Lower lobe of right lung (tissue), 2 donors: Measurements from ENCODE around the gene PNO1. TPM values are rescaled to one million over a fixed set of nuclear protein-coding genes. Genes with fewer than 3 reads are reported as not detected.
"Not testable (repeated sequence)": the region's sequence is repeated elsewhere in the genome, so short reads cannot be mapped to it uniquely, and the experiment has no call there.

Source experiments
- ATAC-seq, 2 donors: fragments of 200-7000 bp; cut with Tn5 transposase; one replicate each; pipeline ENCODE4 v1.9.1; 2020 to 2022; ENCODE audit warnings: mild to moderate bottlenecking in 2 of 2, moderate library complexity in 2 of 2
- DNase-seq: peaks from one replicate; pipeline ENCODE4 v3.0.0-alpha.2; 2020
- H3K27ac ChIP-seq: fragments of 200-600 bp; one replicate; pipeline ENCODE4 v1.8.0; 2022
- H3K27me3 ChIP-seq: fragments of 200-600 bp; one replicate; pipeline ENCODE4 v1.8.0; 2022; ENCODE audit warnings: low read depth
- H3K36me3 ChIP-seq: fragments of 200-600 bp; one replicate; pipeline ENCODE4 v1.8.0; 2022; ENCODE audit warnings: mild to moderate bottlenecking
- H3K4me1 ChIP-seq: fragments of 200-600 bp; one replicate; pipeline ENCODE4 v1.8.0; 2022
- H3K4me3 ChIP-seq: fragments of 200-600 bp; one replicate; pipeline ENCODE4 v1.8.0; 2022; ENCODE audit warnings: mild to moderate bottlenecking
- H3K9me3 ChIP-seq: fragments of 200-600 bp; one replicate; pipeline ENCODE4 v1.8.0; 2022
- intact Hi-C: fragments of 100-400 bp; cut with DNase I; formaldehyde crosslinking; loops from one replicate; pipeline ENCODE4 v1.11.0; 2022
- total RNA-seq: library from RNA; stranded (reverse); fragmentation: NEBNext Ultra II Directional; extraction: Animal tissue kit (Norgen Biotek cat#: 25700); gene quantifications from one replicate; pipeline ENCODE4 v1.2.1, GENCODE V29; 2021
- TF ChIP-seq, protein P1 (sequence below): fragments of 200-600 bp; IDR thresholded peaks from one replicate; pipeline ENCODE4 v1.8.0; 2022; ENCODE audit warnings: antibody characterized with exemption, mild to moderate bottlenecking
- donor health status: DM: no; HTN: yes; CAD: no; lungs with severe emphysema.

Gene PNO1
- total RNA-seq, 1 donor from 2014 or later, result 10.5 TPM

DNA sequence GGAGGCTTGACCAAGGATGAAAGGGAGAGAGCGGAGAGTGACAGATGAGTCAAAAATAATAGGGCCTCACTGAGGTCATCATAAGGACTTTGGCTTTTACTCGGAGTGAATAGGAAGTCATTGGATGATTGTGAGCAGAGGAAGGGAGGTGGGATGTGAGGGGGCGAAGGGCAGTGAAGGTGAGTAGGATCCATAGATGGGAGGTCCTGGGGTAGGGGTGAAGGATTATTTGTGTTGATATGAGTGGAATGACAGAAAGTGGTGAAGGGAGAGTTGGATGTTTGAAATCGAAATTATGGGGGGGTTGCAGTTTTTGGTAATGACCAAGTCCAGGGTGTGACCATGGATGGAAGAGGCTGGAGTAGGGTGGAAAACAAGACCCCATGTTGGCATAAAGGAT is 14.0 kb downstream of the PNO1 start:
- Histone ChIP-seq H3K27ac (no peak overlapping the region), H3K4me1 (no peaks in the 10 kb centered on the region), H3K36me3 (peaks cover 66% of the 10 kb centered on the region), H3K27me3 (no peaks in the 10 kb centered on the region), H3K9me3 (no peaks in the 10 kb centered on the region), H3K4me3 (no peak overlapping the region)
- intact Hi-C loops, result no loop called here
- TF ChIP-seq, protein P1, sequence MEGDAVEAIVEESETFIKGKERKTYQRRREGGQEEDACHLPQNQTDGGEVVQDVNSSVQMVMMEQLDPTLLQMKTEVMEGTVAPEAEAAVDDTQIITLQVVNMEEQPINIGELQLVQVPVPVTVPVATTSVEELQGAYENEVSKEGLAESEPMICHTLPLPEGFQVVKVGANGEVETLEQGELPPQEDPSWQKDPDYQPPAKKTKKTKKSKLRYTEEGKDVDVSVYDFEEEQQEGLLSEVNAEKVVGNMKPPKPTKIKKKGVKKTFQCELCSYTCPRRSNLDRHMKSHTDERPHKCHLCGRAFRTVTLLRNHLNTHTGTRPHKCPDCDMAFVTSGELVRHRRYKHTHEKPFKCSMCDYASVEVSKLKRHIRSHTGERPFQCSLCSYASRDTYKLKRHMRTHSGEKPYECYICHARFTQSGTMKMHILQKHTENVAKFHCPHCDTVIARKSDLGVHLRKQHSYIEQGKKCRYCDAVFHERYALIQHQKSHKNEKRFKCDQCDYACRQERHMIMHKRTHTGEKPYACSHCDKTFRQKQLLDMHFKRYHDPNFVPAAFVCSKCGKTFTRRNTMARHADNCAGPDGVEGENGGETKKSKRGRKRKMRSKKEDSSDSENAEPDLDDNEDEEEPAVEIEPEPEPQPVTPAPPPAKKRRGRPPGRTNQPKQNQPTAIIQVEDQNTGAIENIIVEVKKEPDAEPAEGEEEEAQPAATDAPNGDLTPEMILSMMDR, result no peak
- ATAC-seq (no peak), DNase-seq (no peak)

DNA sequence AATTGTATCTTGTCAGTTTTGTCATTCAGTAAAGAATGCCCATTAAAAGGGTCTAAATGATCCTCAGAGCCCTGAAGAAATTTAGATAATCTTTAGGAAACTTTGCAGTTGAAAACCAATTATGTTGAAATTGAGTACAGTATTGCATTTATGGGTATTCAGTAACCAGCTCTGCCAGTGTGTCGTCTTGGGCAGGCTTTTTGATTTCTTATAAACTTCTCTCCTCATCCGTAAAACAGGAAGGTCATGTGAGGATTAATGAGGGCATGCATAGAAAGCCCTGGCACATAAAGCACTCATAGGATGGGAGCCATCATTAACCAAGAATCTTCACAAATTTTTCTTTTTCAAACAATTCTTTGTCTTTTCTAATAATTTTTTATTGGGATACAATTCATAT is 14.8 kb downstream of the PNO1 start:
- TF ChIP-seq, protein P1, result no peak
- H3K4me1 ChIP-seq, result no peaks in the 10 kb centered on the region
- intact Hi-C loops, result no loop called here
- no peak for ATAC-seq
- no peaks in the 10 kb centered on the region for H3K9me3 ChIP-seq
- no peak for DNase-seq
- no peaks in the 10 kb centered on the region for H3K27me3 ChIP-seq
- no peak overlapping the region for H3K27ac ChIP-seq
- peaks cover 66% of the 10 kb centered on the region for H3K36me3 ChIP-seq
- no peak overlapping the region for H3K4me3 ChIP-seq

DNA sequence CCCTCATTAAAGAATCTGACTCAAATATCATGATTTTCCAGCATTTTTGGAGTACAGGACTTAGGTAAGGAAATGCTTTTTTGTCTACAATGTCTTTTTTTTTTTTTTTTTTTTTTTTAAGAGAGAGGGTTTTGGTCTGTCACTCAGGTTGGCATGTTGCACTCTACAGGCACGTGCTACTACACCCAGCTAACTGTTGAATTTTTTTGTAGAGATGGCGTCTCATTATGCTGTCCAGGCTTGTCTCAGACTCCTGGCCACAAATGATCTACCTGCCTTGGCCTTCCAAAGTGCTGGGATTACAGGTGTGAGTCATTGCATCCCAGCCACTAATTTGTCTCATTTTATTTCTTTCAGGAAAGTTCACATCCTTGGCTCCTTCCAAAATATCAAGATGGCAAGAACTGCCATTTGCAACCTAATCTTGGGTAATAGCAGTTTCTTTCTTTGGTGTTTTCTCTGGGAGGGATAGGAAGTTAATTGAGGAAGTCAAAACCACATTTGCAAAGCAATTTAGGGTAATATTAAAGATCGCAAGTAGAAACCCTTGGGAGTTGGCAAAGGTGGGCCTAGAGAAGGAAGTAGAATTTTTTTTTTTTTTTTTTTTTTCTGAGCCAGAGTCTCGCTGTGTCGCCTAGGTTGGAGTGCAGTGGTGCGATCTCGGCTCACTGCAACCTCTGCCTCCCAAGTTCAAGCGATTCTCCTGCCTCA is 15.5 kb downstream of the PNO1 start:
- DNase-seq (no peak), ATAC-seq (peak; percentile 48 to 51)
- Histone ChIP-seq H3K4me1 (no peaks in the 10 kb centered on the region), H3K4me3 (no peak overlapping the region), H3K27me3 (no peaks in the 10 kb centered on the region), H3K9me3 (no peaks in the 10 kb centered on the region), H3K27ac (no peak overlapping the region), H3K36me3 (peaks cover 71% of the 10 kb centered on the region)
- intact Hi-C loops, result no loop called here
- TF ChIP-seq, protein P1, result no peak

DNA sequence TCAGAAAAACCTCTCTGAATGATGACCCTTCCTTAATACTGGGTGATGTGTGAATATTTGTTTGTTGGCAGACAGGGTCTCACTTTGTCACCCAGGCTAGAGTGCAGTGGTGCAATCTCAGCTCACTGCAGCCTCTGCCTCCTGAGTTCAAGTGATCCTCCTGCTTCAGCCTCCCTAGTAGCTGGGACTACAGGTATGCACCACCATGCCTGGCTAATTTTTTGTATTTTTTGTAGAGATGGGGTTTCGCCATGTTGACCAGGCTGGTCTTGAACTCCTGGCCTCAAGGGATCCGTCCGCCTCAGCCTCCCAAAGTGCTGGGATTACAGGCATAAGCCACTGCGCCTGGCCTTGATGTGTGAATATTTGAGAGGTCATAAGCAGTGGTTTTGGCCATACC is 17.5 kb downstream of the PNO1 start:
- not testable (repeated sequence) for H3K9me3 ChIP-seq
- H3K36me3 ChIP-seq, result peaks cover 74% of the 10 kb centered on the region

DNA sequence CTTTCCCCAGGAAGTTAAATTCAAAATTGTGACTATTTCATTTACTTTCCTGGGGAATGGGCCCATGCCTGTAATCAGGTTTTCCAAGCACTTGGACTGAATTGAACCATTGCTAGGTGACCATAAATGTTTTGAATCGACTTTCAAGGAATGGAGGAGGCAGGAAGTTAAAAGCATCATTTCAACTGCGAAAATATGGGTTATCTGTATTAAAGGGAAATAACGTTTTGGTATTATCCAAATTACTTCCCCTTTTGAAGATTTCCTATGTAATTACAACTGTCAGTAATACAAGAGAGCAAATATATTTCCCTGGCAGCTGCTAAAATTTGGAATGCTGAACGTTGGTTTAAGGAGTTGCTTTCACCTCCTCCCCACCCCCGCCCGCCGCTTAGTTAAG is 19.0 kb downstream of the PNO1 start:
- Histone ChIP-seq H3K27ac (no peak overlapping the region), H3K4me1 (peaks cover 5% of the 10 kb centered on the region), H3K4me3 (no peak overlapping the region), H3K27me3 (no peaks in the 10 kb centered on the region), H3K9me3 (no peaks in the 10 kb centered on the region), H3K36me3 (peaks cover 82% of the 10 kb centered on the region)
- intact Hi-C loops, result no loop called here
- TF ChIP-seq, protein P1, result no peak
- ATAC-seq (no peak), DNase-seq (no peak)

More for the DNA sequence above, 17.5 kb downstream of the PNO1 start:
- H3K4me1 ChIP-seq, H3K4me3 ChIP-seq, DNase-seq, H3K27ac ChIP-seq, ATAC-seq, intact Hi-C loops, H3K27me3 ChIP-seq: not testable (repeated sequence)

DNA sequence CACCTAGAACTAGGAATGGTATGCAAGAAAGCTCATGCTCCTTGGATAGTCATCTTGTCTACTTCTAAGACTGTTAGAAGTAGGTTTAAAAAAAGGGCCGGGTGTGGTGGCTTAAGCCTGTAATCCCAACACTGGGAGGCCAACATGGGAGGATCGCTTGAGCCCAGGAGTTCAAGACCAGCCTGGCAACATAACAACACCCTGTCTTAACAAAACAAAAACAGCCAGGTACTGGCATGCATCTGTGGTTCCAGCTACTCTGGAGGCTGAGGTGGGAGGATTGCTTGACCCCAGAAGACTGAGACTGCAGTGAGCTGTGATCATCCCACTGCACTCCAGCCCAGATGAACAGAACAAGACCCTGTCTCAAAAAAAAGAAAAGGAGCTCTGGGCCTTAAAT is 19.9 kb downstream of the PNO1 start:
- H3K9me3 ChIP-seq, result no peaks in the 10 kb centered on the region
- no peaks in the 10 kb centered on the region for H3K27me3 ChIP-seq
- no peak overlapping the region for H3K27ac ChIP-seq
- TF ChIP-seq, protein P1, result no peak
- no peak overlapping the region for H3K4me3 ChIP-seq
- peaks cover 75% of the 10 kb centered on the region for H3K36me3 ChIP-seq
- intact Hi-C loops, result no loop called here
- DNase-seq (no peak), ATAC-seq (no peak)
- peaks cover 5% of the 10 kb centered on the region for H3K4me1 ChIP-seq
